Activated naive CD4-positive, alpha-beta T cell treated with anti-CD3 and anti-CD28 coated beads for 36 hours (primary cell): ENCODE results near the gene ZNF83. TPM values are rescaled to one million over a fixed set of nuclear protein-coding genes. Genes with fewer than 3 reads are reported as not detected.
"Not testable (repeated sequence)": the region's sequence is repeated elsewhere in the genome, so short reads cannot be mapped to it uniquely, and the experiment has no call there.

Source experiments
- CTCF ChIA-PET: fragments of 350-600 bp; sonication (Branson Sonifier 250); formaldehyde crosslinking; loops from one replicate; lab custom pipeline; 2021; ENCODE audit warnings: antibody characterized with exemption; lab: Charles Lee
- DNase-seq: peaks from one replicate; pipeline ENCODE4 v3.0.0-alpha.2; 2020
- H3K27ac Mint-ChIP-seq: one replicate; pipeline ENCODE4 v1.8.0; 2021; ENCODE audit warnings: mild to moderate bottlenecking, mixed read lengths
- H3K27me3 Mint-ChIP-seq: one replicate; pipeline ENCODE4 v1.8.0; 2021; ENCODE audit warnings: low read depth, mixed read lengths
- H3K36me3 Mint-ChIP-seq: one replicate; pipeline ENCODE4 v1.8.0; 2021; ENCODE audit warnings: low read depth, mixed read lengths
- H3K4me1 Mint-ChIP-seq: one replicate; pipeline ENCODE4 v1.8.0; 2021; ENCODE audit warnings: low read depth, mixed read lengths
- H3K4me3 Mint-ChIP-seq: one replicate; pipeline ENCODE4 v1.8.0; 2021; ENCODE audit warnings: mild to moderate bottlenecking, moderate library complexity, mixed read lengths
- H3K9me3 Mint-ChIP-seq: one replicate; pipeline ENCODE4 v1.8.0; 2021; ENCODE audit warnings: mixed read lengths
- intact Hi-C: fragments of 100-400 bp; cut with micrococcal nuclease; formaldehyde crosslinking; loops from one replicate; pipeline ENCODE4 v1.15.1; 2023
- total RNA-seq, 2 experiments: library from RNA; stranded (reverse); gene quantifications; one replicate each; pipeline ENCODE4 v1.2.3, GENCODE V29; 2021

ZNF83 gene
- total RNA-seq, 2 experiments from 2014 or later = 23.3 to 23.9 TPM

DNA sequence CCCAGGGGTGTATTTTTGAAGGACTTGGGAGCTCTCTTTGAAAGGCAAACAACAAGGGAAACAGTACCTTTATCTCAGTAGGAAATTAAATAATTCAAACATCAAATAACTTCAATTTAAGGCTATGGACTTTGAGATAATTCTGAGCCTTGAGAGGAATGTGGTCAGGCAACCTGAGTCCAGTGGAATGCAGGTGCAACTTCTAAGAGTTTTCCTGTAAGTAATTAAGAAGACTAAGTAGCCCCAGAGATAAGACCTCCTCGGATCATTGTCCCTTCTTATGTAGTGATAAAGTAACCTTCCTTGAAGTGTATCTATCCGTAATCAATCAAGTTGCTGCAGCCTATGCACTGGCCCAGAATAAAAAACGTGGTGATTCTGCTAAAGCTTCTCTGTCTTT, 38.9 kb downstream of the ZNF83 start:
- intact Hi-C loops = no loop called here
- no peak overlapping the region for H3K27ac Mint-ChIP-seq
- peaks cover 51% of the 10 kb centered on the region for H3K36me3 Mint-ChIP-seq
- H3K4me1 Mint-ChIP-seq = peaks cover 13% of the 10 kb centered on the region
- H3K4me3 Mint-ChIP-seq = no peak overlapping the region
- DNase-seq = no peak
- no peaks in the 10 kb centered on the region for H3K27me3 Mint-ChIP-seq
- H3K9me3 Mint-ChIP-seq = peaks cover 33% of the 10 kb centered on the region
- CTCF ChIA-PET = interaction anchor here (0.6 kb wide), 1 partner anchor 351 kb away, joined by 3 read pairs; no protein-coding TSS in a partner anchor

DNA sequence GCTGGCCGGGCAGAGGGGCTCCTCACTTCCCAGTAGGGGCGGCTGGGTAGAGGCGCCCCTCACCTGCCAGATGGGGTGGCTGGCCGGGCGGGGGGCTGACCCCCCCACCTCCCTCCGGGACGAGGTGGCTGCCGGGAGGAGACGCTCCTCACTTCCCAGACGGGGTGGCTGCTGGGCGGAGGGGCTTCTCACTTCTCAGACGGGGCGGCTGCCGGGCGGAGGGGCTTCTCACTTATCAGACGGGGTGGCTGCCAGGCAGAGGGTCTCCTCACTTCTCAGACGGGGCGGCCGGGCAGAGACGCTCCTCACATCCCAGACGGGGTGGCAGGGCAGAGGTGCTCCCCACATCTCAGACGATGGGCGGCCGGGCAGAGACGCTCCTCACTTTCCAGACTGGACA, 44.7 kb downstream of the ZNF83 start:
- H3K4me1 Mint-ChIP-seq, H3K27ac Mint-ChIP-seq, H3K27me3 Mint-ChIP-seq, DNase-seq, intact Hi-C loops, H3K4me3 Mint-ChIP-seq, CTCF ChIA-PET: not testable (repeated sequence)
- Mint-ChIP-seq H3K36me3 (peaks cover 73% of the 10 kb centered on the region), H3K9me3 (peaks cover 44% of the 10 kb centered on the region)

DNA sequence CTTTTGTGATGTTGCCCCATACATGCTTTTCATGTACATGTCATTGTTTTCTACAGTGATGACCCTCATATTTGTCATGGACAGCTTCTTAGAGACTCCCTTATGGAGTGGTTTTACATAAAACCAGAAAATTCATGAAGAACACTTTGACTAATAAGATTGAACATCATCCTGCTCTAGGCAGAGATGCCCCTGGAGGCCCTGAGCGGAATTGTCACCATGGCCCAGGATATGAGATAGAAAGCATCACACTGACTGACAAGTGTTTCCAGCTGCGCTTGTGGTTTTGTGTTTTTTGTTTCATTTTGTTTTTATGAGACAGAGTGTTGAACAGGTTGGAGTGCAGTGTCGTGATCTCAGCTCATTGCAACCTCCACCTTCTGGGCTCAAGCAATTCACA, 45.9 kb downstream of the ZNF83 start:
- H3K4me1 Mint-ChIP-seq = no peaks in the 10 kb centered on the region
- H3K9me3 Mint-ChIP-seq = peaks cover 43% of the 10 kb centered on the region
- no peak overlapping the region for H3K4me3 Mint-ChIP-seq
- H3K27me3 Mint-ChIP-seq = no peaks in the 10 kb centered on the region
- DNase-seq = peak; percentile 11
- H3K36me3 Mint-ChIP-seq = peaks cover 75% of the 10 kb centered on the region
- no peak overlapping the region for H3K27ac Mint-ChIP-seq
- CTCF ChIA-PET = no interaction called here
- intact Hi-C loops = no loop called here

DNA sequence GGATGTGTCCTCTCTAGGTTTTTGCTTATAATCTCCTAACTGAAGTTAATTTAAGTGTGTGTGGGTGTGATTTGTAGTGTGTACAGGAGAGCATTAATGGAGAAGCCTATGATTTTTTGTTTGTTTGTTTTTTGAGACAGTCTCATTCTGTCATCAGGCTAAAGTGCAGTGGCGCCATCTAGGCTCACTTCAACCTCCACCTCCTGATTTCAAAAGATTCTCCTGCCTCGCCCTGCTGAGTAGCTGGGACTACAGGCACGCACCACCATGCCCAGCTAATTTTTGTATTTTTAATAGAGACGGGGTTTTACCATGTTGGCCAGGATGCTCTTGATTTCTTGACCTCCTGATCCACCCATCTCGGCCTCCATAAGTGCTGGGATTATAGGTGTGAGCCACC, 47.4 kb downstream of the ZNF83 start:
- Mint-ChIP-seq H3K27me3 (no peaks in the 10 kb centered on the region), H3K4me1 (no peaks in the 10 kb centered on the region), H3K36me3 (peaks cover 71% of the 10 kb centered on the region), H3K27ac (no peak overlapping the region), H3K9me3 (peaks cover 38% of the 10 kb centered on the region), H3K4me3 (no peak overlapping the region)
- DNase-seq = peak; percentile 14
- intact Hi-C loops = no loop called here
- CTCF ChIA-PET = no interaction called here

DNA sequence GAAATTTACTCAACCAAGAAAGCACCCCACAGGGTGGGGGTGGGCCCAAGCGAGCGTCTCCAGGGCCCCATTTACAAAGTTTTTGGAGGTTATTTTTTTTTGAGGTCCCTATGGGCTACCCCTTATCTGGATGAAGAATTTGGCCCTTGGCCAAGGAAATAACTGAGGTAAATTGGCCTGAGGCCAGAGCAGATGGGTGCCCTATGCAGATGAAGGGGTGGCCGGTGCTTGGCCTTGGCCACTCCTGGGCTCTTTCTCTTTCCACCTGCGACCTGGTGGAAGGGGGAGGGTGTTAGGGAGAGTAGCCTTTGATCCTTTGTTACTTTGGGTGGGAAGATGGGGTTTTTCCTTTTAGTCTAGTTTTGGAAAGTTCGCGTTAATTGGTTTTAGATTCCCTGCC, 52.6 kb downstream of the ZNF83 start:
- H3K4me1 Mint-ChIP-seq = no peaks in the 10 kb centered on the region
- peaks cover 84% of the 10 kb centered on the region for H3K36me3 Mint-ChIP-seq
- peaks cover 56% of the 10 kb centered on the region for H3K9me3 Mint-ChIP-seq
- H3K27me3 Mint-ChIP-seq = no peaks in the 10 kb centered on the region
- CTCF ChIA-PET = no interaction called here
- intact Hi-C loops = no loop called here
- no peak overlapping the region for H3K4me3 Mint-ChIP-seq
- no peak overlapping the region for H3K27ac Mint-ChIP-seq
- no peak for DNase-seq

DNA sequence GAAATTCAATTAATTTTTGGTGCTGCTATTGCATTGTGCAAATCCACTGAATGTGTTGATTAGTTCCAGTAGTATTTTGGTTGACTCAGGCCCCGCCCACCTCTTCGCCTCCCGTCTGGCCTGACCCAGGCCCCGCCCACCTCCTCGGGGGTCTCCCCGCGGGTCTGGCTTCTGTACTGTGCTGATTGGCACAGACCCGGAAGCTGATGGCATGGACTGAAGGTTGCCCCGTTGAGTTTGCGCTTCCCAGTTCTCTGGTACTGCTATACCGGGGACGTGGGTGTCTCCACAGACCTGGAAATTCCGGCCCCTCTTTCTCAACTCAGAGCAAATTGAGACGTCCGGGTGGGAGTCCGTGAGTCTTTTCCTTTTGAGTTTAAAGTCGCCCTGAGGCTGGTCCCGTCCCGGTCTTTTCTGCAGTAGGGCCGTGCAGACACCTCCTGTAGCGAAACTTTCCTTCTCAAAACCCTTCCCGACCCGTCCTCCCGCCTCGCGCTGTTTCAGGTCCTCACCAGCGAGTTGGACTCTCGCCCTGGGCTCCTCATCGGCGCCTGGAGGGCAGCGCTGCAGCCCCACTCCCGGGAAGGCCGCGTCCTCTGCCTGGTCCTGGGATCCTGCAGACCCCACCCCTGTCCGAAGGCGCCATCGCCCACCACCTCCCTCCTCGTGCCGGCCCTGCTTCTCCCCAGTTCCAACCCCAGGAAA, 53.3 kb downstream of the ZNF83 start:
- no peak overlapping the region for H3K27ac Mint-ChIP-seq
- H3K9me3 Mint-ChIP-seq = peaks cover 55% of the 10 kb centered on the region
- no peak overlapping the region for H3K4me3 Mint-ChIP-seq
- no peaks in the 10 kb centered on the region for H3K4me1 Mint-ChIP-seq
- intact Hi-C loops = no loop called here
- DNase-seq = no peak
- CTCF ChIA-PET = no interaction called here
- H3K36me3 Mint-ChIP-seq = peaks cover 81% of the 10 kb centered on the region
- no peaks in the 10 kb centered on the region for H3K27me3 Mint-ChIP-seq

DNA sequence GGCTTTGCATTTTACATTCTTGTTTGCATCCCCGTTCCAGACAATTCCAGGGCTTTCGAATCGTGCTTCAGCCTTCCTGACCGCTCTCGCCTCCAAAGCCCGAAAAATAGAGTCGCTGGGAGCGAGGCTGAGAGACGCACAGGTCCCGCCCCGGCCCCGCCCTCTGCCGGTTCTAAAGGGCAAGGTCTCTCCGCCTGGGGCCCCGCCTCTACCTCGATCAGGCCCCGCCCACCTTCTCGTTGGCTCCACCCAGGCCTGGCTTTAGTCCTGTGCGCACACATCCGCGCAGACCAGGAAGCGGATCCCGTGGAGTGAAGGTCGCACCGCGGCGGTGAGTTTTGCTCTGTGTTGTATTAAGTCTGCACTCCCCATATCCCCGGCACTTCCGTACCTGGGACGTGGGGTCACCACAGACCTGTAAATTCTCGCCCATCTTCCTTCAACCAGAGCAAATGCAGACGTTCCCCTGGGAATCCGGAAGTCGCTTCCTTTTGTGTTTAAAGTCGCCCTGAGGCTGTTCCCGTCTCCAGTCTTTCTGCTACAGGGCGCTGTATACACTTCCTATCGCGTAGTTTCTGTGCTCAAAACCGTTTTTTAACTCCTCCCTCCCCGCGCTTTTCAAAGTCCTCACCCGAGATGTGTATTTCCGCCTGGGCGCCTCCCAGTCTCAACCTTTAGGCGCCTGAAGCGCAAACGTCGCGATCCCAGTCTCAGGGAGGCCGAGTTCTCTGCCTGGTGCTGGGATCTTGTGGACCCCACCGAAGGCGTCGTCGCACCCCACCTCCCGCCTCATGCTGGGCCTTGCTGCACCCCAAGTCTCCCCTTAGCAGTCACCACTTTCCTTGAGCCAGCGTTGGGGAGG, 67.9 kb downstream of the ZNF83 start, which contains the start of gene ZNF701:
TSS of gene ZNF701 (plus strand) at position 288 of the 862 bp plus-strand sequence. CDS start 3,861 bp downstream, outside the sequence.
- CTCF ChIA-PET = no interaction called here
- peak; percentile 97 for DNase-seq
- Mint-ChIP-seq H3K9me3 (peaks cover 39% of the 10 kb centered on the region), H3K4me1 (peaks cover 31% of the 10 kb centered on the region), H3K36me3 (peaks cover 62% of the 10 kb centered on the region), H3K27ac (peak within 1 kb of the TSS; percentile 93), H3K4me3 (peak within 1 kb of the TSS; percentile 92), H3K27me3 (no peaks in the 10 kb centered on the region)
- intact Hi-C loops = loop anchor here (1.0 kb wide), 4 partner anchors 27 to 120 kb away; partner anchors contain the start of gene ZNF808

DNA sequence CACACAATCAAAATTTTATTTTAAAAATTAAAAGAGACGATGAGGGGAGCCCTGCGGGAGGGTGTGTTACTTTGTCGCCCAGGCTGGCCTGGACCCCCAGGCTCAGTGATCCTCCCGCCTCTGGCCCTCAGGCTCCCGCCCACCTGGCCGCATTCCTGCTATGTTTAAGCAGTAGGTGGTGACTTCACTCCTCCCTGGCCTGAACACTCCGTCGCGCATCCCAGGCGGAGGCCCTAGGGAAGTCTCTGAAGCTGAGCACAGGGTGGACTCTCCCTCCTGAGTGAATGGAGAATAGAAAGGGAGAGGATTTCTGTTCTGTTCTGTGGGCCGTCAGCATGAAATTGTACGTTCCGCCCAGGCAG, 68.5 kb downstream of the ZNF83 start:
- H3K27ac Mint-ChIP-seq = peak overlapping the region; percentile 93
- peaks cover 39% of the 10 kb centered on the region for H3K9me3 Mint-ChIP-seq
- intact Hi-C loops, DNase-seq, CTCF ChIA-PET, H3K27me3 Mint-ChIP-seq: not testable (repeated sequence)
- H3K4me3 Mint-ChIP-seq = peak overlapping the region; percentile 92
- H3K4me1 Mint-ChIP-seq = peaks cover 31% of the 10 kb centered on the region
- H3K36me3 Mint-ChIP-seq = peaks cover 59% of the 10 kb centered on the region

DNA sequence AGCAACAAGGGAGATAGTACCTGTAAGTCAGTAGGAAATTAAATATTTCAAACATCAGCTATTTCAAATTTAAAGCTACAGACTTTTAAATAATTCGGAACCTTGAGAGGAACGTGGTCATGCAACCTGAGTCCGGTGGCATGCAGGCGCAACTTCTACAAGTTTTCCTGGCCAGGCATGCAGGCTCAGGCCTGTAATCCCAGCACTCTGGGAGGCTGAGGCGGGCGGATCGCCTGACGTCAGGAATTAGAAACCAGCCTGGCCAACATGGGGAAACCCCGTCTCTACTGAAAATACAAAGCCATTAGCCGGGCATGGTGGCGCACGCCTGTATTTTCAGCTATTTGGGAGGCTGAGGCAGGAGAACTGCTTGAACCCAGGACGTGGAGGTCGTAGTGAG, 70.2 kb downstream of the ZNF83 start:
- CTCF ChIA-PET = no interaction called here
- DNase-seq = no peak
- peaks cover 54% of the 10 kb centered on the region for H3K36me3 Mint-ChIP-seq
- H3K4me1 Mint-ChIP-seq = peaks cover 27% of the 10 kb centered on the region
- no peak overlapping the region for H3K4me3 Mint-ChIP-seq
- no peaks in the 10 kb centered on the region for H3K27me3 Mint-ChIP-seq
- H3K9me3 Mint-ChIP-seq = peaks cover 47% of the 10 kb centered on the region
- H3K27ac Mint-ChIP-seq = no peak overlapping the region
- intact Hi-C loops = no loop called here

DNA sequence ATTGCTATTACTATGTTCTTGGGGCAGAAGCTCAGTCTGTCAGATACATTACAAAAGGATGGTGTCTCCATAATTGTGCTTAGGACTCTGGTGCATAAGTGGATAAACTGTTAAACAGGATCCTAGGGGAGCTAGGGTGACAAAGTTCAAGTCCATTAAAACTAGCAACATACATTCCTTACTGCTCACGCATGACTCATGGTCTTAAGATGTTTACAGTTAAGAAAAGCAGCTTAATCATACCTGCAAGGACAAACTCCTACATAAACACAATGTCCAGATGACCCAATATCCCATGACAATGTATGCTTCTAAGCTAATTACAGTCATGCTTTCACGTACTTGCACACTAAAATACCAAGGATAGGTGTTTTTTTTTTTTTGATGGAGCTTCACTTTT, 71.6 kb downstream of the ZNF83 start:
- CTCF ChIA-PET = no interaction called here
- H3K4me1 Mint-ChIP-seq = peaks cover 19% of the 10 kb centered on the region
- no peak for DNase-seq
- H3K4me3 Mint-ChIP-seq = no peak overlapping the region
- no peak overlapping the region for H3K27ac Mint-ChIP-seq
- peaks cover 49% of the 10 kb centered on the region for H3K9me3 Mint-ChIP-seq
- intact Hi-C loops = no loop called here
- H3K27me3 Mint-ChIP-seq = no peaks in the 10 kb centered on the region
- peaks cover 51% of the 10 kb centered on the region for H3K36me3 Mint-ChIP-seq

DNA sequence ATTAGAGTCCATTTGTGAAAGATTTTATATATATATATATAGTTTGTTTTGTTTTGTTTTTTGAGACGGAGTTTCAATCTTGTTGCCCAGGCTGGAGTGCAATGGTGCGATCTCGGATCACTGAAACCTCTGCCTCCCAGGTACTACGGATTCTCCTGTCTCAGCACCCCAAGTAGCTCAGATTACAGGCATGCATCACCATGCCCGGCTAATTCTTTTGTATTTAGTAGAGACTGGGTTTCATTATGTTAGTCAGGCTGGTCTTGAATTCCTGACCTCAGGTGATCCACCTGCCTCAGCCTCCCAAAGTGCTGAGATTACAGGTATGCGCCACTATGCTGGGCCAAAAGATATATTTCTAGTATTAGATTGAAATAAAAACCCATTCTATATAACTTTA, 72.0 kb downstream of the ZNF83 start:
- DNase-seq = no peak
- H3K9me3 Mint-ChIP-seq = peaks cover 50% of the 10 kb centered on the region
- no peak overlapping the region for H3K4me3 Mint-ChIP-seq
- no peak overlapping the region for H3K27ac Mint-ChIP-seq
- CTCF ChIA-PET = interaction anchor here (0.6 kb wide), 1 partner anchor 60 kb away, joined by 4 read pairs; no protein-coding TSS in a partner anchor
- H3K4me1 Mint-ChIP-seq = peaks cover 14% of the 10 kb centered on the region
- intact Hi-C loops = no loop called here
- peaks cover 51% of the 10 kb centered on the region for H3K36me3 Mint-ChIP-seq
- no peaks in the 10 kb centered on the region for H3K27me3 Mint-ChIP-seq
